AG10803 (cell line): ENCODE data around the gene KCNA3.

ENCODE experiments used
- DNase-seq: peaks from one replicate; pipeline ENCODE4 v3.0.0; 2010; ENCODE audit warnings: low read depth
- H3K4me3 ChIP-seq: 2 replicates; pipeline ENCODE4 v1.5.1; 2011; ENCODE audit warnings: mild to moderate bottlenecking, low read length, control low read depth
- TF ChIP-seq, protein P1 (sequence below): conservative IDR thresholded peaks from 2 replicates; pipeline ENCODE4 v1.5.1; 2011; ENCODE audit warnings: mild to moderate bottlenecking, low read length, control low read depth, inconsistent platforms

The KCNA3 gene

DNA sequence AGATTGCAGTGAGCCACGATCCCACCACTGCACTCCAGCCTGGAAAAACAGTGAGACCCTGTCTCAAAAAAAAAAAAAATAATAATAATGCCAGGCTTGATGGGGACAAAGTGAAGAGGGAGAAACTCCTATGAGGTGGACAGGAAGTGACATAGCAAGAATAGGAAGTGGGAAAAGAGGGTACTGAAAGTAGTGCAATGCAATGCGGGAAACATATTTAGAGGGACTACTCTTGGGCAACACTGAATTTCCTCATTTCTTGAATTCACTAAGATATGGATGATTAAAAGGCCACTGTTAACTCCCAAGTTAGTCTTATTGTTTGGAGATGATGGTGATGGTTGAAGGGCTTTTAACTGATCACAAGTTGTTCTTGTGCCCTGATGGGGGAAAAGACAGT lies 47.0 kb downstream of the KCNA3 start:
- no peak overlapping the region for H3K4me3 ChIP-seq
- TF ChIP-seq, protein P1, sequence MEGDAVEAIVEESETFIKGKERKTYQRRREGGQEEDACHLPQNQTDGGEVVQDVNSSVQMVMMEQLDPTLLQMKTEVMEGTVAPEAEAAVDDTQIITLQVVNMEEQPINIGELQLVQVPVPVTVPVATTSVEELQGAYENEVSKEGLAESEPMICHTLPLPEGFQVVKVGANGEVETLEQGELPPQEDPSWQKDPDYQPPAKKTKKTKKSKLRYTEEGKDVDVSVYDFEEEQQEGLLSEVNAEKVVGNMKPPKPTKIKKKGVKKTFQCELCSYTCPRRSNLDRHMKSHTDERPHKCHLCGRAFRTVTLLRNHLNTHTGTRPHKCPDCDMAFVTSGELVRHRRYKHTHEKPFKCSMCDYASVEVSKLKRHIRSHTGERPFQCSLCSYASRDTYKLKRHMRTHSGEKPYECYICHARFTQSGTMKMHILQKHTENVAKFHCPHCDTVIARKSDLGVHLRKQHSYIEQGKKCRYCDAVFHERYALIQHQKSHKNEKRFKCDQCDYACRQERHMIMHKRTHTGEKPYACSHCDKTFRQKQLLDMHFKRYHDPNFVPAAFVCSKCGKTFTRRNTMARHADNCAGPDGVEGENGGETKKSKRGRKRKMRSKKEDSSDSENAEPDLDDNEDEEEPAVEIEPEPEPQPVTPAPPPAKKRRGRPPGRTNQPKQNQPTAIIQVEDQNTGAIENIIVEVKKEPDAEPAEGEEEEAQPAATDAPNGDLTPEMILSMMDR = no peak
- no peak for DNase-seq

GRCh38 chr1:110626889-110627288 lies 47.9 kb downstream of the KCNA3 start:
- TF ChIP-seq, protein P1 = no peak
- no peak overlapping the region for H3K4me3 ChIP-seq
- DNase-seq = no peak
